A549 (cell line): ENCODE measurements around the gene ATP6V0E1. TPM values are rescaled to one million over a fixed set of nuclear protein-coding genes. Genes with fewer than 3 reads are reported as not detected.

Experiments
- ATAC-seq, 2 experiments: fragments of 200-7000 bp in 1 of 2; fragments of >200 bp in 1 of 2; cut with Nextera tagmentation in 1 of 2; cut with Tn5 transposase in 1 of 2; 3 replicates each; pipeline versions ENCODE4 v1.8.0 to v1.9.1; 2018 to 2020; ENCODE audit warnings: mild to moderate bottlenecking in 1 of 2, moderate library complexity in 1 of 2
- CTCF ChIA-PET: fragments of 300-600 bp; sonication (Branson Sonifier 250); formaldehyde crosslinking; extraction: SDS; loops from one replicate; lab custom pipeline; 2021; ENCODE audit warnings: antibody characterized with exemption, inconsistent platforms; lab: Yijun Ruan, JAX
- POLR2A ChIA-PET: fragments of 350-600 bp; formaldehyde crosslinking; extraction: SDS; loops from one replicate; lab custom pipeline; 2021; ENCODE audit warnings: antibody characterized with exemption, inconsistent platforms; lab: Yijun Ruan, JAX
- DNase-seq, 2 experiments: peaks; one replicate each; pipeline versions ENCODE4 v3.0.0 to v3.0.0-alpha.2; 2011 to 2016; ENCODE audit warnings: low read depth in 1 of 2, low spot score in 1 of 2
- FAIRE-seq: peaks from 2 replicates; lab custom pipeline; 2011; peaks lifted over from hg19 to GRCh38; lab: Jason Lieb, UNC
- H3K27ac ChIP-seq, 2 experiments: fragments of >200 bp; sonication (Bioruptor Twin); formaldehyde crosslinking; 3 replicates each; pipeline ENCODE4 v1.5.1; 2016 to 2017
- H3K4me1 ChIP-seq: fragments of >200 bp; sonication (Bioruptor Twin); formaldehyde crosslinking; 3 replicates; pipeline ENCODE4 v1.6.1; 2016
- H3K4me2 ChIP-seq: fragments of >200 bp; sonication (Bioruptor Twin); formaldehyde crosslinking; 3 replicates; pipeline ENCODE4 v1.6.1; 2016
- H3K4me3 ChIP-seq: fragments of >200 bp; sonication (Bioruptor Twin); formaldehyde crosslinking; 3 replicates; pipeline ENCODE4 v1.5.1; 2016
- H3K9me3 ChIP-seq: fragments of >200 bp; sonication (Bioruptor Twin); formaldehyde crosslinking; 3 replicates; pipeline ENCODE4 v1.6.1; 2016
- CBX2 ChIP-seq: fragments of 200-600 bp; sonication (generic); IDR thresholded peaks from 2 replicates; pipeline ENCODE4 v1.6.1; 2016; ENCODE audit warnings: low read depth, mild to moderate bottlenecking, borderline replicate concordance
- CBX8 ChIP-seq: fragments of 200-600 bp; sonication (generic); IDR thresholded peaks from 2 replicates; pipeline ENCODE4 v1.6.1; 2016
- CHD4 ChIP-seq: fragments of 200-600 bp; sonication (generic); IDR thresholded peaks from 2 replicates; pipeline ENCODE4 v1.6.1; 2016; ENCODE audit warnings: antibody characterized with exemption, mild to moderate bottlenecking, borderline replicate concordance
- EHF ChIP-seq: fragments of 250-450 bp; sonication (Bioruptor Pico); IDR thresholded peaks from 2 replicates; pipeline ENCODE4 v1.5.0; 2020; ENCODE audit warnings: mild to moderate bottlenecking
- EHMT2 ChIP-seq: fragments of 200-600 bp; sonication (generic); IDR thresholded peaks from 2 replicates; pipeline ENCODE4 v1.6.1; 2016; ENCODE audit warnings: antibody characterized with exemption, low read depth, mild to moderate bottlenecking, moderate library complexity
- FOSB ChIP-seq: fragments of 250-450 bp; sonication (Bioruptor Pico); IDR thresholded peaks from 2 replicates; pipeline ENCODE4 v1.5.0; 2020; ENCODE audit warnings: mild to moderate bottlenecking, moderate library complexity
- FOXS1 ChIP-seq: fragments of 250-450 bp; sonication (Bioruptor Pico); IDR thresholded peaks from 2 replicates; pipeline ENCODE4 v1.5.0; 2020; ENCODE audit warnings: mild to moderate bottlenecking, moderate library complexity
- HEYL ChIP-seq: fragments of 250-450 bp; sonication (Bioruptor Pico); IDR thresholded peaks from 2 replicates; pipeline ENCODE4 v1.8.0; 2021; ENCODE audit warnings: mild to moderate bottlenecking, moderate library complexity
- HOXB13 ChIP-seq: fragments of 250-450 bp; sonication (Bioruptor Pico); IDR thresholded peaks from 2 replicates; pipeline ENCODE4 v1.5.0; 2020; ENCODE audit warnings: low read depth, mild to moderate bottlenecking, moderate library complexity
- JUN ChIP-seq, 2 experiments: fragments of >200 bp; sonication (Bioruptor Twin); formaldehyde crosslinking; IDR thresholded peaks; 2 replicates in 1 of 2; 3 replicates in 1 of 2; pipeline ENCODE4 v1.6.1; 2016 to 2017
- NFE2L2 ChIP-seq: fragments of 150-350 bp; conservative IDR thresholded peaks from 2 replicates; pipeline ENCODE4 v1.6.1; 2014; ENCODE audit warnings: low read length
- PHF8 ChIP-seq: fragments of 200-600 bp; sonication (generic); IDR thresholded peaks from 2 replicates; pipeline ENCODE4 v1.6.1; 2016; ENCODE audit warnings: low read depth, mild to moderate bottlenecking, antibody characterized with exemption, moderate library complexity, borderline replicate concordance
- POLR2AphosphoS2 ChIP-seq: conservative IDR thresholded peaks from 2 replicates; pipeline ENCODE4 v1.6.1; 2012; ENCODE audit warnings: low read length, improper control_type of control experiment, inconsistent platforms
- RAD21 ChIP-seq, 2 experiments: fragments of >200 bp in 1 of 2; sonication (Bioruptor Twin) in 1 of 2; formaldehyde crosslinking in 1 of 2; IDR thresholded peaks in 1 of 2; conservative IDR thresholded peaks in 1 of 2; 2 replicates in 1 of 2; 3 replicates in 1 of 2; pipeline ENCODE4 v1.6.1; 2012 to 2018; ENCODE audit warnings: inconsistent platforms in 1 of 2
- RARB ChIP-seq: fragments of 250-450 bp; sonication (Bioruptor Pico); IDR thresholded peaks from 2 replicates; pipeline ENCODE4 v1.8.0; 2021; ENCODE audit warnings: mild to moderate bottlenecking, moderate library complexity
- RNF2 ChIP-seq: fragments of 200-600 bp; sonication (generic); IDR thresholded peaks from 2 replicates; pipeline ENCODE4 v1.6.1; 2016; ENCODE audit warnings: low read depth, mild to moderate bottlenecking, antibody characterized with exemption, moderate library complexity, borderline replicate concordance
- SREBF2 ChIP-seq: fragments of 450-650 bp; IDR thresholded peaks from 2 replicates; pipeline ENCODE4 v1.6.1; 2014; ENCODE audit warnings: mild to moderate bottlenecking, moderate library complexity
- TP53 ChIP-seq: fragments of 250-450 bp; sonication (Bioruptor Pico); IDR thresholded peaks from 2 replicates; pipeline ENCODE4 v1.5.0; 2021; ENCODE audit warnings: mild to moderate bottlenecking, moderate library complexity
- ZC3H11A ChIP-seq: fragments of 450-650 bp; IDR thresholded peaks from 2 replicates; pipeline ENCODE4 v1.6.1; 2014; ENCODE audit warnings: antibody characterized with exemption, mild to moderate bottlenecking
- WGBS: methylation state at CpG from one replicate; pipeline ENCODE4 v1.1.6; 2017; ENCODE audit errors: missing lambda C conversion rate; 5-methylcytosine and 5-hydroxymethylcytosine counted together
- polyA plus RNA-seq, 4 experiments: library from polyadenylated mRNA; depleted of rRNA in 3 of 4; stranded (reverse); fragments of >200 nt; fragmentation: RNase III in 1 of 4; extraction: RNeasy Plus Mini Kit Qiagen cat#74134 plus additional on column Dnase treatment in 1 of 4; gene quantifications; 2 replicates in 3 of 4; 3 replicates in 1 of 4; pipeline ENCODE4 v1.2.3, GENCODE V29; 2011 to 2017
- TF ChIP-seq, protein P1 (sequence below): fragments of >200 bp; sonication (Bioruptor Twin); formaldehyde crosslinking; IDR thresholded peaks from 3 replicates; pipeline ENCODE4 v1.5.1; 2016
- TF ChIP-seq, protein P2 (sequence below): IDR thresholded peaks from 2 replicates; pipeline ENCODE4 v1.6.1; 2012
- TF ChIP-seq, protein P3 (sequence below): fragments of 200-600 bp; sonication (generic); IDR thresholded peaks from 2 replicates; pipeline ENCODE4 v1.6.1; 2016; ENCODE audit warnings: antibody characterized with exemption, mild to moderate bottlenecking, moderate library complexity

Gene ATP6V0E1
- polyA plus RNA-seq, 2 of the 4 experiments (the other 2 are of a cell fraction), result 297 to 344 TPM

DNA sequence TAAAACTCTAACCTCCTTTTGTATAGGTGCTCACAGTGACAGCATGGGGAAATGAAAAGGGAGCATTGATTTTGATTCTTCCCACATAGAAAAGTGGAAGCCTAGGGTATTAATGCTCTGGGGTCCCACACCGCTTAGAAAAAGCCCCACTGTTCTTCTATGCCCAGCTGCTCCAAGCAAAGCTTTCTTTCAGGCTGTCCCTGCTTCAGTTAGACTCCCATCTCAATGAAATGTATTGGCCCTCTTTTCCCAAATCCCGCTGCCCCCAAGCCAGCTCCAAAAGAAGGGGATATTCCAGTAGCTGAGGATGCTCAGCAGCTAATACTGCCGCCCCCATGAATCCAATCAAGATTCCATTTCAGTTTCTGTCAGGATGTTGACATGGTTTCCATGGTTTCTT is 55.6 kb downstream of the ATP6V0E1 start:
- 92% methylated on average over 3 of the region's 3 CpGs for WGBS
- DNase-seq, result no peak
- POLR2A ChIA-PET, result no interaction called here
- H3K4me1 ChIP-seq, result no peaks in the 10 kb centered on the region
- FAIRE-seq, result no peak
- no peak for ATAC-seq
- H3K4me3 ChIP-seq, result no peak overlapping the region
- no peak overlapping the region for H3K4me2 ChIP-seq
- TF ChIP-seq JUN (IDR thresholded peaks at IDR 0.05) (no peak), RNF2 (no peak), FOSB (CRISPR knock-in tag) (no peak), FOXS1 (no peak), PHF8 (no peak), TP53 (CRISPR knock-in tag) (no peak), CBX8 (no peak), CBX2 (no peak), HEYL (CRISPR knock-in tag) (no peak), EHF (no peak), RARB (CRISPR knock-in tag) (no peak), RAD21 (conservative IDR thresholded peaks at IDR 0.05 in 1 of 2, IDR thresholded peaks at IDR 0.05 in 1 of 2) (no peak), NFE2L2 (no peak), POLR2AphosphoS2 (no peak), CHD4 (no peak)
- TF ChIP-seq, protein P1, sequence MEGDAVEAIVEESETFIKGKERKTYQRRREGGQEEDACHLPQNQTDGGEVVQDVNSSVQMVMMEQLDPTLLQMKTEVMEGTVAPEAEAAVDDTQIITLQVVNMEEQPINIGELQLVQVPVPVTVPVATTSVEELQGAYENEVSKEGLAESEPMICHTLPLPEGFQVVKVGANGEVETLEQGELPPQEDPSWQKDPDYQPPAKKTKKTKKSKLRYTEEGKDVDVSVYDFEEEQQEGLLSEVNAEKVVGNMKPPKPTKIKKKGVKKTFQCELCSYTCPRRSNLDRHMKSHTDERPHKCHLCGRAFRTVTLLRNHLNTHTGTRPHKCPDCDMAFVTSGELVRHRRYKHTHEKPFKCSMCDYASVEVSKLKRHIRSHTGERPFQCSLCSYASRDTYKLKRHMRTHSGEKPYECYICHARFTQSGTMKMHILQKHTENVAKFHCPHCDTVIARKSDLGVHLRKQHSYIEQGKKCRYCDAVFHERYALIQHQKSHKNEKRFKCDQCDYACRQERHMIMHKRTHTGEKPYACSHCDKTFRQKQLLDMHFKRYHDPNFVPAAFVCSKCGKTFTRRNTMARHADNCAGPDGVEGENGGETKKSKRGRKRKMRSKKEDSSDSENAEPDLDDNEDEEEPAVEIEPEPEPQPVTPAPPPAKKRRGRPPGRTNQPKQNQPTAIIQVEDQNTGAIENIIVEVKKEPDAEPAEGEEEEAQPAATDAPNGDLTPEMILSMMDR, result no peak
- TF ChIP-seq, protein P2, sequence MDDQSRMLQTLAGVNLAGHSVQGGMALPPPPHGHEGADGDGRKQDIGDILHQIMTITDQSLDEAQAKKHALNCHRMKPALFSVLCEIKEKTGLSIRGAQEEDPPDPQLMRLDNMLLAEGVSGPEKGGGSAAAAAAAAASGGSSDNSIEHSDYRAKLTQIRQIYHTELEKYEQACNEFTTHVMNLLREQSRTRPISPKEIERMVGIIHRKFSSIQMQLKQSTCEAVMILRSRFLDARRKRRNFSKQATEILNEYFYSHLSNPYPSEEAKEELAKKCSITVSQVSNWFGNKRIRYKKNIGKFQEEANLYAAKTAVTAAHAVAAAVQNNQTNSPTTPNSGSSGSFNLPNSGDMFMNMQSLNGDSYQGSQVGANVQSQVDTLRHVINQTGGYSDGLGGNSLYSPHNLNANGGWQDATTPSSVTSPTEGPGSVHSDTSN, result no peak
- TF ChIP-seq, protein P3, sequence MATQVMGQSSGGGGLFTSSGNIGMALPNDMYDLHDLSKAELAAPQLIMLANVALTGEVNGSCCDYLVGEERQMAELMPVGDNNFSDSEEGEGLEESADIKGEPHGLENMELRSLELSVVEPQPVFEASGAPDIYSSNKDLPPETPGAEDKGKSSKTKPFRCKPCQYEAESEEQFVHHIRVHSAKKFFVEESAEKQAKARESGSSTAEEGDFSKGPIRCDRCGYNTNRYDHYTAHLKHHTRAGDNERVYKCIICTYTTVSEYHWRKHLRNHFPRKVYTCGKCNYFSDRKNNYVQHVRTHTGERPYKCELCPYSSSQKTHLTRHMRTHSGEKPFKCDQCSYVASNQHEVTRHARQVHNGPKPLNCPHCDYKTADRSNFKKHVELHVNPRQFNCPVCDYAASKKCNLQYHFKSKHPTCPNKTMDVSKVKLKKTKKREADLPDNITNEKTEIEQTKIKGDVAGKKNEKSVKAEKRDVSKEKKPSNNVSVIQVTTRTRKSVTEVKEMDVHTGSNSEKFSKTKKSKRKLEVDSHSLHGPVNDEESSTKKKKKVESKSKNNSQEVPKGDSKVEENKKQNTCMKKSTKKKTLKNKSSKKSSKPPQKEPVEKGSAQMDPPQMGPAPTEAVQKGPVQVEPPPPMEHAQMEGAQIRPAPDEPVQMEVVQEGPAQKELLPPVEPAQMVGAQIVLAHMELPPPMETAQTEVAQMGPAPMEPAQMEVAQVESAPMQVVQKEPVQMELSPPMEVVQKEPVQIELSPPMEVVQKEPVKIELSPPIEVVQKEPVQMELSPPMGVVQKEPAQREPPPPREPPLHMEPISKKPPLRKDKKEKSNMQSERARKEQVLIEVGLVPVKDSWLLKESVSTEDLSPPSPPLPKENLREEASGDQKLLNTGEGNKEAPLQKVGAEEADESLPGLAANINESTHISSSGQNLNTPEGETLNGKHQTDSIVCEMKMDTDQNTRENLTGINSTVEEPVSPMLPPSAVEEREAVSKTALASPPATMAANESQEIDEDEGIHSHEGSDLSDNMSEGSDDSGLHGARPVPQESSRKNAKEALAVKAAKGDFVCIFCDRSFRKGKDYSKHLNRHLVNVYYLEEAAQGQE, result no peak
- H3K9me3 ChIP-seq, result no peaks in the 10 kb centered on the region
- CTCF ChIA-PET, result interaction anchor here (0.7 to 1.2 kb wide), 3 partner anchors 13 to 332 kb away, joined by 3 read pairs; partner anchors contain the start of gene RPL26L1
- no peak overlapping the region for H3K27ac ChIP-seq

DNA sequence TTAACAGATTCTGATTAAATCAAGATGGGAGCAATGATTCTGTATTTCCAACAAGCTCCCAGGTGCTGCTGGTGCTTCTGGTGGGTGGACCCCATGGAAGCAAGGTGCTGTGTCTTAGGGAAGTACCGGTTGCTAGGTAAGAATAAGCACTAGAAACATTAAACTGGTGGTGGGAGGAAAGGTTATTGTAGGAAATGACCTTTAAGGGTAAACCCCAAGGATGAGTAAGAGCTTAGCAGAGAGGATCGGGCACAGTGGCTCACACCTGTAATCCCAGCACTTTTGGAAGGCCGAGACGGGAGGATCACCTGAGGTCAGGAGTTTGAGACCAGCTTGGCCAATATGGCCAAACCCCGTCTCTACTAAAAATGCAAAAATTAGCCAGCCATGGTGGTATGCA is 56.4 kb downstream of the ATP6V0E1 start:
- ChIA-PET POLR2A (no interaction called here), CTCF (interaction anchor here (0.8 to 1.2 kb wide), 2 partner anchors 13 to 56 kb away, joined by 3 read pairs; no protein-coding TSS in a partner anchor)
- FAIRE-seq (no peak), ATAC-seq (no peak), DNase-seq (no peak)
- TF ChIP-seq SREBF2 (no peak), HOXB13 (CRISPR knock-in tag) (no peak), EHMT2 (no peak), ZC3H11A (no peak)
- TF ChIP-seq, protein P3, result no peak
- no peaks in the 10 kb centered on the region for H3K9me3 ChIP-seq
- H3K4me2 ChIP-seq, result no peak overlapping the region
- 89% methylated on average over 5 of the region's 5 CpGs for WGBS
- no peak overlapping the region for H3K4me3 ChIP-seq
- no peak overlapping the region for H3K27ac ChIP-seq
- H3K4me1 ChIP-seq, result no peaks in the 10 kb centered on the region
